GM18499 (cell line): ENCODE measurements around the gene KNTC1.
"Not testable (repeated sequence)": the region's sequence is repeated elsewhere in the genome, so short reads cannot be mapped to it uniquely, and the experiment has no call there.

Experiments
- ATAC-seq: cut with Tn5 transposase; IDR thresholded peaks from one replicate; pipeline ENCODE4 v1.9.1; 2021; ENCODE audit warnings: moderate number of reproducible peaks; ENCODE audit not compliant: insufficient read depth, unreplicated experiment

Gene KNTC1, protein sequence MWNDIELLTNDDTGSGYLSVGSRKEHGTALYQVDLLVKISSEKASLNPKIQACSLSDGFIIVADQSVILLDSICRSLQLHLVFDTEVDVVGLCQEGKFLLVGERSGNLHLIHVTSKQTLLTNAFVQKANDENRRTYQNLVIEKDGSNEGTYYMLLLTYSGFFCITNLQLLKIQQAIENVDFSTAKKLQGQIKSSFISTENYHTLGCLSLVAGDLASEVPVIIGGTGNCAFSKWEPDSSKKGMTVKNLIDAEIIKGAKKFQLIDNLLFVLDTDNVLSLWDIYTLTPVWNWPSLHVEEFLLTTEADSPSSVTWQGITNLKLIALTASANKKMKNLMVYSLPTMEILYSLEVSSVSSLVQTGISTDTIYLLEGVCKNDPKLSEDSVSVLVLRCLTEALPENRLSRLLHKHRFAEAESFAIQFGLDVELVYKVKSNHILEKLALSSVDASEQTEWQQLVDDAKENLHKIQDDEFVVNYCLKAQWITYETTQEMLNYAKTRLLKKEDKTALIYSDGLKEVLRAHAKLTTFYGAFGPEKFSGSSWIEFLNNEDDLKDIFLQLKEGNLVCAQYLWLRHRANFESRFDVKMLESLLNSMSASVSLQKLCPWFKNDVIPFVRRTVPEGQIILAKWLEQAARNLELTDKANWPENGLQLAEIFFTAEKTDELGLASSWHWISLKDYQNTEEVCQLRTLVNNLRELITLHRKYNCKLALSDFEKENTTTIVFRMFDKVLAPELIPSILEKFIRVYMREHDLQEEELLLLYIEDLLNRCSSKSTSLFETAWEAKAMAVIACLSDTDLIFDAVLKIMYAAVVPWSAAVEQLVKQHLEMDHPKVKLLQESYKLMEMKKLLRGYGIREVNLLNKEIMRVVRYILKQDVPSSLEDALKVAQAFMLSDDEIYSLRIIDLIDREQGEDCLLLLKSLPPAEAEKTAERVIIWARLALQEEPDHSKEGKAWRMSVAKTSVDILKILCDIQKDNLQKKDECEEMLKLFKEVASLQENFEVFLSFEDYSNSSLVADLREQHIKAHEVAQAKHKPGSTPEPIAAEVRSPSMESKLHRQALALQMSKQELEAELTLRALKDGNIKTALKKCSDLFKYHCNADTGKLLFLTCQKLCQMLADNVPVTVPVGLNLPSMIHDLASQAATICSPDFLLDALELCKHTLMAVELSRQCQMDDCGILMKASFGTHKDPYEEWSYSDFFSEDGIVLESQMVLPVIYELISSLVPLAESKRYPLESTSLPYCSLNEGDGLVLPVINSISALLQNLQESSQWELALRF (N-terminal part only)

DNA sequence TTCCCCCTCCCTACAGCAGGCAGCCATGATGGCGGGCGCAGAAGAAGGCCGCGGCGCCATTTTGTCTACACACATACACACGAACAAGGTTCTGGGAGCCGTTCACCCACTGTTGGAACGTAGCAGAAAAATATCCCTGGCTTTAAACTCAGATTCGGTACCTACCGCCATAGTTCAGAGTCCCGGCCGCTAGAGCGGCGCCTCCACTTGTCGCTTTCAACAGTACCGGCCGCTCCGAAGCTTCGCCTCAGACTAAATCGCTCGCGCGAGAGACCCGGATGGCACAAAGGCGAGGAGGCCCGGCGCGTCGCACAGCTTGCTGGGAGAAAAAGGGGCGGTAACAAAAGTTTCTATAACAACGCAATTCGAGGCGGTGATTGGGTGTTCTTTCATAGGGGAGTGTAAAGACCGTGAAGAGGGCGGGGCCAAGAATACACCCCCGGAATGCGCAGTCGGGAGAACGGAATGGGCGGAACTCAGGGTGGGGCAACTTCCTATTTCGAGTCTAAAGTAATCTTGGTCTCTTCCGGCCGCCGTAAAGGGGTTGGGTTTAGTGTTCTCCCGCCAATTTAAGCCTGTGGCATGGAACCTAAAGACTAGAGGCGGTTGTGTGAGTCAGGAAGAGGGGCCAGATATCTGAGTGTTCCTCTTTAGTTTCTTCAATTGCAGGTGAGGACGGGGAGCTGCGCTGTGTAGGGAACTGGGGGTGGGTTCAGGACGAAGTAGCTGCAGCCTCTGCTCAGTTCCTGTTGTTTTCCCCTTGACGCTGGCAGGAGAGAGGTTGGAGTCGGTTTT lies at the start of gene KNTC1, which contains the start of gene RSRC2:
TSS of gene KNTC1 (plus strand) at position 567 of the 795 bp plus-strand sequence. CDS start 2,815 bp downstream, outside the sequence.
TSS of gene RSRC2 (minus strand) at position 254 of the 795 bp plus-strand sequence. CDS start at position 171, 83 bp downstream.
- ATAC-seq = peak; percentile 82

GRCh38 chr12:122480753-122481152 lies 46.3 kb upstream of the KNTC1 start:
- ATAC-seq = no peak

DNA sequence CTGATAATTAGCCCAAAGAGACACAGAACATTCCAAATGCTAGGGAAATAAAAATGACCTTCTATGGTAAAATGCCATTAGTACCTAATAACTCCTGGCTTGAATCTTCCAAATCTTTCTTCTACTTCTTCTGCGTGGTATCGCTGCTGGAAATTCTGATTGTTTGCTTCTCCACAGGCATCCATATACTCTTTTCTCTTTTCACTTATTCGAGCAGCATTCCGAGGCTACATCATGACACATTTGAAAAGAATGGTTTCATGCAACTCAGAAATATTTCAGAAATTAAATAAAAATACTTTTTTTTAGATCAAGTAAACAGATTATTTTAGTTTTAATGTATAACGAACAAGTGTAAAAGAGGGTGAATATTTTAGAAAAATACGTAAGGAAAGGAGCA lies 45.2 kb upstream of the KNTC1 start:
- no peak for ATAC-seq

GRCh38 chr12:122483969-122484368 lies 43.1 kb upstream of the KNTC1 start:
- ATAC-seq = no peak

GRCh38 chr12:122484385-122484784 lies 42.7 kb upstream of the KNTC1 start:
- not testable (repeated sequence) for ATAC-seq

DNA sequence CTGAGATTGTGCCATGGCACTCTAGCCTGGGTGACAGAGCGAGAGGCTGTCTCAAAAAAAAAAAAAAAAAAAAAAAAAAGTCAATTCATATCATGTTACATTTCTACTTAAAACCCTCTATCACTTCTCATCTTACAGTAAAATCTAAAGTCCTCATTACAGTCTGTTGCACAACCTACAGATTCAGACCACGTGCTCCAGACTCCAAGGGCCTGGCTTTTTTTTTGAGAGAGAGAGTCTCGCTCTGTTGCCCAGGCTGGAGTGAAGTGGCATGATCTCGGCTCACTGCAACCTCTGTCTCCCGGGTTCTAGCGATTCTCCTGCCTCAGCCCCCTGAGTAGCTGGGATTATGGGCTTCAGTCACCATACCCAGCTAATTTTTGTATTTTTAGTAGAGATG lies 40.7 kb upstream of the KNTC1 start:
- ATAC-seq = not testable (repeated sequence)

DNA sequence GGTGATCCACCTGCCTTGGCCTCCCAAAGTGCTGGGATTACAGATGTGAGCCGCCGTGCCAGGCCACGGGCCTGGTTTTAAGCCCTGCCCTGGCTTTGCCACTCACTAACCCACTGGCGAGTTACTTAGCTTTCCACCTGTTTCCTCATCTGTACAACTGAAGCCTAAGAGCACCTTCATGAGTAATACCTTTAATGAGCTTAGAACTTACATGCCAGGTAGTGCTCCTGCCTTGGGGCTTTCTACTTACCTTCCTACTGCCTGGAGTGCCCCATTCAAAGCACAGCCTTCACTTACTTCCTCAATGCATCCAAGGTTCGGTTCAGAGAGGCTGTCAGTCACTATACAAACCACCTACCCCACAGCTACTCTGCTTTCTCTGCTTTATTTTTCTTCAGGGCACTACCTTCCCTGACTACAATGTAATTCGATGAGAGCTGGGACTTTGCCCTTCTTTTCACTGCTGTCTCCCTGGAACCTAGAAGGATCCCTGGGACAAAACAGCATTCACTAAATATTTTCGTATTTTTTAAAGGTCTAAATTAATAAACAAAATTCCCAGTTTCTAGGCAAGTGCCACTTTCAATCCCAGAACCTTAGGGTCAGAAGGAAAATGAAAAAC lies 40.1 kb upstream of the KNTC1 start:
- ATAC-seq = no peak

- not testable (repeated sequence) for ATAC-seq
Observed at GRCh38 chr12:122487807-122488206, 39.2 kb upstream of the KNTC1 start.

DNA sequence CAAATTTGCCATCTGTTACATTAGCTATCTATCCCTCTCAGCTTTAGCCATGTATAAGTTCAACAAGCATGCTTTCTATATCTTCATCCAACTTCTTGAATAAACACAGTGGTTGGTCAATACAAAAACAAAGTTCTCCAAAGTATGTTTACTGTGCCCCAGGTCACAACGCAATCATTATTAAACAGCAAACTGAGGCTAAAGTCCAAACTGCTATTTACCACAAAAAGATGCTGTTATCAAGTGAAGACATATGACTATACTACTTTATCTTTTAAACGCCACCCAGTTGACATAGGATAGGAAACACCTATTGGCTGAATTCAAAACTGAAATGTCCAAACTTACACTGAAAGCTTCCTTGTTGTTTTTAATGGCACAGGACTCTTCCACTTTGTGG lies 38.0 kb upstream of the KNTC1 start:
- ATAC-seq = no peak

- no peak for ATAC-seq
Observed at GRCh38 chr12:122491991-122492390, 35.1 kb upstream of the KNTC1 start.

DNA sequence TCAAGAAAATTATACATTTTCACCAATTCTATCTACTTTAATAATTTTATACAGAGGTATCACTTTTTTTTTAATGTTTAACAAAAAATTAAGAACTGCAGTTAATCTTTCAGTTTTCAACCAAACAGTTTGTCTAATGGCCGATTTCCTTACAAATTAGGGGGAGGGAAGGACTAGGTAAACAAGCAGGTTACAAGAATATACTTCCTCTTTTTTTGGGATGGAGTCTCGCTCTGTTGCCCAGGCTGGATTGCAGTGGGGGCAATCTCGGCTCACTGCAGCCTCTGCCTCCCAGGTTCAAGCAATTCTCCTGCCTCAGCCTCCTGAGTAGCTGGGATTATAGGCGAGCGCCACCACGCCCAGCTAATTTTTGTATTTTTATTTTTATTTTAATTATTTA lies 33.8 kb upstream of the KNTC1 start:
- not testable (repeated sequence) for ATAC-seq

DNA sequence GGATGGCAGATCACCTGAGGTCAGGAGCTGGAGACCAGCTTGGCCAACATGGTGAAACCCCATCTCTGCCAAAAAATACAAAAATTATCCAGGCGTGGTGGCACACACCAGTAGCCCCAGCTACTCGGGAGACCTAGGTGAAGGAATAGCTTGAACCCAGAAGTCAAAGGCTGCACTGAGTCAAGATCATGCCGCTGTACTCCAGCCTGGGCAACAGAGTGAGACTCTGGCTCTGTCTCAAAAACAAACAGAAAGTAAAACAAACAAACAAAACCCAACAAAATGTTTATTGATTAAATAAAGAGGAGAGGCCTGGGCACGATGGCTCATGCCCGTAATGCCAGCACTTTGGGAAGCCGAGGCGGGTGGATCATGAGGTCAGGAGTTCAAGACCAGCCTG lies 31.8 kb upstream of the KNTC1 start:
- no peak for ATAC-seq

DNA sequence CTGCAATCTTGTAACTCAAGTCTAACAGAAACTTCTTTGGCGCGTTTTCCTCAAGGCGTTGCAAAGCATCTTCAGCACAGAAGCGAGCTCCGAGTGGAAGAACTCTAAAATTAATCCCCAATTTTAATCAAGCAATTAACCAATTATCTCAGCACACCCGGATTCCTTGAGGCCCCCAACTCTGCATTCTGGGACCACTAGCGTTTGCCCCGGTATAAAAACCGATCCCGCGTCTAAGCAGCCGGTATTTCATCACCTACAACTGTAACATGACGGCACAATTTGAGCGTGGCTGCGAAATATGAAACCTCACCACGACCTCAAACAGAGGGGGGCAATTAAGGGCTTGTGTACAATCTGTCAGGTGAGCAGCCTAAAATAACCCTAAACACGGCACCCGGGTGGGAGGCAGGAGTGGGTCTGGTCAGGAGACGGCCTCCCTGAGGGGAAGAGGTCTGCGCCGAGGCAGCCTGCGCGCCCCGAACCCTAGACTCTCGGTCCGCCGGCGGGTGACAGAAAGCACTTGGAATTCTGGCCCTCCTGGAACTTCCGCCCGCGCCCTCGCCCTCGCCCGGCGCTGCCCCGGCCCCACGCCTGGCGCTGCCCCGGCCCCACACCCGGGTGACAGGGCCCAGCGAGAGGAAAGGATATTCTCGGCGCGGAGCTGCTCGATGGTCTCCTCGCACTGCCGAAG lies 26.9 kb upstream of the KNTC1 start:
- ATAC-seq = peak; percentile 9

GRCh38 chr12:122500685-122501488 lies 26.2 kb upstream of the KNTC1 start, which contains the start of gene ZCCHC8:
Gene ZCCHC8, minus strand, starts transcription at chr12:122500932. Its CDS starts 92 bp downstream, at chr12:122500840.
- peak; percentile 64 for ATAC-seq

DNA sequence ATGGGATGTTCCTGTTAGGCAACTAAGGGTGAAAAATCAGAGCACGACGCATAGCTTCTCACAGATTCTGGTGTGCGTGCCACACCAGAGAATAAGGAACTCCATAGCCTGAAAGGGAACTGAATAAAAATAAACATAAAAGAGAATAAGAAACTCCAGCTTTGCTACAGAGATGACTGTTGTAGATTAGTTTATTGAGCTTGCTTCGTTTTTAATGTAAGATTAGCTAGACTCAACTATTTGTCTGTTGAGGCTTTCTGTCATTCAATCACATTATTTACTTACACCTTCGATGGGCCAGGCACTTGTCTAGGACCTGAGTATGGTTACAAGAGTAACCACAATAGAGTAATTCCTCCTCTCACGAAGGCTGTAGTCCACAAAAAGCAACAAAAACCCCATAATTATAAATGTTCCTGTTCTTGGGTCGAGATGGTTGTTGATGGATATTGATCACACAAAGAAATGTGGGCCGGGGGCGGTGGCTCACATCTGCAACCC lies 25.5 kb upstream of the KNTC1 start:
- ATAC-seq = peak; percentile 4

- no peak for ATAC-seq
Observed at GRCh38 chr12:122503147-122503751, 23.8 kb upstream of the KNTC1 start.
